HEK293 (cell line): ENCODE data around the gene BOK.

ENCODE experiments used
- CTCF ChIA-PET: fragments of 350-600 bp; formaldehyde crosslinking; extraction: SDS; loops from one replicate; lab custom pipeline; 2021; ENCODE audit warnings: antibody characterized with exemption; lab: Yijun Ruan, JAX
- POLR2A ChIA-PET: fragments of 300-600 bp; formaldehyde crosslinking; extraction: SDS; loops from one replicate; lab custom pipeline; 2020; ENCODE audit warnings: antibody characterized with exemption, inconsistent platforms; lab: Yijun Ruan, JAX
- H3K27ac ChIP-seq: fragments of 200-500 bp; sonication (Bioruptor generic); 2 replicates; pipeline ENCODE4 v1.5.1; 2014; ENCODE audit warnings: low read depth, low read length, control low read depth, inconsistent platforms; ENCODE audit errors: extremely low read depth
- H3K36me3 ChIP-seq, 2 experiments: fragments of 200-500 bp in 1 of 2; sonication (Bioruptor generic) in 1 of 2; 1 replicate in 1 of 2; 2 replicates in 1 of 2; pipeline ENCODE4 v1.5.1; 2014 to 2017; ENCODE audit warnings: inconsistent platforms in 2 of 2, low read length in 2 of 2; ENCODE audit not compliant: control insufficient read depth in 2 of 2, insufficient read depth in 1 of 2
- H3K4me1 ChIP-seq: fragments of 200-500 bp; sonication (Bioruptor generic); 2 replicates; pipeline ENCODE4 v1.5.1; 2014; ENCODE audit warnings: mild to moderate bottlenecking, low read length, inconsistent platforms; ENCODE audit not compliant: control insufficient read depth, insufficient read depth
- H3K4me3 ChIP-seq: 2 replicates; pipeline ENCODE4 v1.5.1; 2011; ENCODE audit warnings: low read depth, mild to moderate bottlenecking, control low read depth, low read length, moderate library complexity
- H3K9me3 ChIP-seq: fragments of 200-500 bp; sonication (Bioruptor generic); 2 replicates; pipeline ENCODE4 v1.5.1; 2014; ENCODE audit warnings: low read depth, low read length, inconsistent platforms; ENCODE audit not compliant: control insufficient read depth, insufficient read depth
- BCL11A ChIP-seq: fragments of 450-650 bp; formaldehyde crosslinking; IDR thresholded peaks from 2 replicates; pipeline ENCODE4 v1.5.1; 2016; ENCODE audit warnings: low read depth, missing biosample characterization, missing genetic modification characterization
- BCL11B ChIP-seq: fragments of 450-650 bp; formaldehyde crosslinking; IDR thresholded peaks from 2 replicates; pipeline ENCODE4 v1.5.1; 2016; ENCODE audit warnings: low read depth, missing biosample characterization, missing genetic modification characterization
- GLIS1 ChIP-seq: fragments of 450-650 bp; formaldehyde crosslinking; IDR thresholded peaks from 2 replicates; pipeline ENCODE4 v1.5.1; 2016; ENCODE audit warnings: missing biosample characterization, missing genetic modification characterization
- KLF1 ChIP-seq: fragments of 450-650 bp; formaldehyde crosslinking; IDR thresholded peaks from 2 replicates; pipeline ENCODE4 v1.5.1; 2016; ENCODE audit warnings: missing biosample characterization, missing genetic modification characterization
- MYNN ChIP-seq: fragments of 450-650 bp; formaldehyde crosslinking; IDR thresholded peaks from 2 replicates; pipeline ENCODE4 v1.5.1; 2016; ENCODE audit warnings: missing biosample characterization, missing genetic modification characterization, borderline replicate concordance
- ZIC2 ChIP-seq: fragments of 450-650 bp; formaldehyde crosslinking; IDR thresholded peaks from 2 replicates; pipeline ENCODE4 v1.5.1; 2016; ENCODE audit warnings: missing biosample characterization, missing genetic modification characterization
- ZNF132 ChIP-seq: fragments of 450-650 bp; formaldehyde crosslinking; IDR thresholded peaks from 2 replicates; pipeline ENCODE4 v1.5.1; 2017; ENCODE audit warnings: missing biosample characterization, missing genetic modification characterization, borderline replicate concordance
- ZNF214 ChIP-seq: fragments of 450-650 bp; formaldehyde crosslinking; IDR thresholded peaks from 2 replicates; pipeline ENCODE4 v1.5.1; 2017; ENCODE audit warnings: missing biosample characterization, mild to moderate bottlenecking, missing genetic modification characterization, borderline replicate concordance
- ZNF350 ChIP-seq: fragments of 450-650 bp; formaldehyde crosslinking; IDR thresholded peaks from 2 replicates; pipeline ENCODE4 v1.5.0; 2017; ENCODE audit warnings: missing biosample characterization, mild to moderate bottlenecking, missing genetic modification characterization
- ZNF621 ChIP-seq: fragments of 450-650 bp; formaldehyde crosslinking; IDR thresholded peaks from 2 replicates; pipeline ENCODE4 v1.5.1; 2017; ENCODE audit warnings: missing biosample characterization, missing genetic modification characterization
- TF ChIP-seq, protein P1 (sequence below): fragments of 450-650 bp; formaldehyde crosslinking; IDR thresholded peaks from 2 replicates; pipeline ENCODE4 v1.5.1; 2016; ENCODE audit warnings: missing biosample characterization, missing genetic modification characterization
- TF ChIP-seq, protein P2 (sequence below): fragments of 450-650 bp; formaldehyde crosslinking; IDR thresholded peaks from 2 replicates; pipeline ENCODE4 v1.5.1; 2016; ENCODE audit warnings: missing biosample characterization, missing genetic modification characterization
- TF ChIP-seq, protein P3 (sequence below): fragments of 450-650 bp; formaldehyde crosslinking; IDR thresholded peaks from 2 replicates; pipeline ENCODE4 v1.5.1; 2016; ENCODE audit warnings: missing biosample characterization, missing genetic modification characterization
- TF ChIP-seq, protein P4 (sequence below): fragments of 450-650 bp; formaldehyde crosslinking; IDR thresholded peaks from 2 replicates; pipeline ENCODE4 v1.5.1; 2017; ENCODE audit warnings: missing biosample characterization, missing genetic modification characterization
- TF ChIP-seq, protein P5 (sequence below): fragments of 450-650 bp; formaldehyde crosslinking; IDR thresholded peaks from 2 replicates; pipeline ENCODE4 v1.5.1; 2016; ENCODE audit warnings: missing biosample characterization, missing genetic modification characterization

The BOK gene

DNA sequence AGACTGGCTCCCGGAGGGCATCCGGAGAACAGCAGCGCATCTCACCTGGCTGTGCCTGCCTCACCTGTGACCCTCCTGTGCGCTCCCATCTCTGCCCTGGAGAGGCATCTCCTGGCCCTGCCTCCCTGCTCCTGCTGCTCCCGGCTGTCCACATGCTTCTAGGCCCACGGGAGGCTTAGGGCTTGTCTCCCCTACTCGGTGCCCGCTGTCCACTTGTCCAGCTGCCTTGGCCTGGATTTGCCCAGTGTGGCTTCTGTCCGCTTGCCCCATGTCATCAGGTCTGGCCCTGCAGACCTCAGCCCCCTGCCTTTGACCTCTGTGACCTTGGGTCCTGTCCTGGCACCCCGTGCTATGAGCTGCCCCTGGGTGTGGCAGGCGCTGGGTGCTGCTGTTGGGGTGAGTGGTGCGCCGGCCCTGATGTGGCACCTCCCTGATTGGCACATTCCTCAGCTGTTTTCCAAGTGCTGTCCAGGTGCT, 4.5 kb downstream of the BOK start:
- Histone ChIP-seq H3K9me3 (no peaks in the 10 kb centered on the region), H3K4me3 (no peak overlapping the region), H3K27ac (no peak overlapping the region), H3K36me3 (no peaks in the 10 kb centered on the region), H3K4me1 (no peaks in the 10 kb centered on the region)
- ChIA-PET CTCF (interaction anchor here (0.6 kb wide), 1 partner anchor 96 kb away, joined by 3 read pairs; no protein-coding TSS in a partner anchor), POLR2A (no interaction called here)
- 0 out of 2 replicates have a peak, but pooled peaks have one; percentile 21 for TF ChIP-seq BCL11A (tag by site-specific recombination)
- TF ChIP-seq, protein P1, sequence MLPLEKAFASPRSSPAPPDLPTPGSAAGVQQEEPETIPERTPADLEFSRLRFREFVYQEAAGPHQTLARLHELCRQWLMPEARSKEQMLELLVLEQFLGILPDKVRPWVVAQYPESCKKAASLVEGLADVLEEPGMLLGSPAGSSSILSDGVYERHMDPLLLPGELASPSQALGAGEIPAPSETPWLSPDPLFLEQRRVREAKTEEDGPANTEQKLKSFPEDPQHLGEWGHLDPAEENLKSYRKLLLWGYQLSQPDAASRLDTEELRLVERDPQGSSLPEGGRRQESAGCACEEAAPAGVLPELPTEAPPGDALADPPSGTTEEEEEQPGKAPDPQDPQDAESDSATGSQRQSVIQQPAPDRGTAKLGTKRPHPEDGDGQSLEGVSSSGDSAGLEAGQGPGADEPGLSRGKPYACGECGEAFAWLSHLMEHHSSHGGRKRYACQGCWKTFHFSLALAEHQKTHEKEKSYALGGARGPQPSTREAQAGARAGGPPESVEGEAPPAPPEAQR = no peak

DNA sequence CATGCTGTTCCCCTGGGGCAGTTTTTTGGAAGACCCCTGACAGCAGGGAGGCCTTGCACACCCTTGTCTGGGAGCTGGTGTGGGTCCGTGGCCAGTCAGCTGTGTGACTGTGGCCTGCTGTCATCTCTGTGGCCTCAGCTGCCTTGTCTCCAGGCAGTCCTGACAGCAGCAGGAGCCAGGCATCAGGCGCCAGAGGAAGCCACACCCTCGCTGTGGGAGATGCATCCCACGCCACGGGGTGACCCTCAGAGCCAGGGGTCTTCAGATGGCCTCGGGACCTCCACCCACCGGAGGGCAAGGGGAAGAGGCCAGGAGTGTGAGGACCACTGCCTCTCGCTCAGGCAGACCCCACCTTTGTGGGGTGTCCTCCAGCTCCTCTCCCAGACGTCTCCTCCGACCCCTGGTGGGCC, 5.0 kb downstream of the BOK start:
- TF ChIP-seq ZNF132 (tag by site-specific recombination) (no peak), BCL11B (tag by site-specific recombination) (no peak)
- TF ChIP-seq, protein P2, sequence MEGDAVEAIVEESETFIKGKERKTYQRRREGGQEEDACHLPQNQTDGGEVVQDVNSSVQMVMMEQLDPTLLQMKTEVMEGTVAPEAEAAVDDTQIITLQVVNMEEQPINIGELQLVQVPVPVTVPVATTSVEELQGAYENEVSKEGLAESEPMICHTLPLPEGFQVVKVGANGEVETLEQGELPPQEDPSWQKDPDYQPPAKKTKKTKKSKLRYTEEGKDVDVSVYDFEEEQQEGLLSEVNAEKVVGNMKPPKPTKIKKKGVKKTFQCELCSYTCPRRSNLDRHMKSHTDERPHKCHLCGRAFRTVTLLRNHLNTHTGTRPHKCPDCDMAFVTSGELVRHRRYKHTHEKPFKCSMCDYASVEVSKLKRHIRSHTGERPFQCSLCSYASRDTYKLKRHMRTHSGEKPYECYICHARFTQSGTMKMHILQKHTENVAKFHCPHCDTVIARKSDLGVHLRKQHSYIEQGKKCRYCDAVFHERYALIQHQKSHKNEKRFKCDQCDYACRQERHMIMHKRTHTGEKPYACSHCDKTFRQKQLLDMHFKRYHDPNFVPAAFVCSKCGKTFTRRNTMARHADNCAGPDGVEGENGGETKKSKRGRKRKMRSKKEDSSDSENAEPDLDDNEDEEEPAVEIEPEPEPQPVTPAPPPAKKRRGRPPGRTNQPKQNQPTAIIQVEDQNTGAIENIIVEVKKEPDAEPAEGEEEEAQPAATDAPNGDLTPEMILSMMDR (tag by site-specific recombination) = no peak
- TF ChIP-seq, protein P3, sequence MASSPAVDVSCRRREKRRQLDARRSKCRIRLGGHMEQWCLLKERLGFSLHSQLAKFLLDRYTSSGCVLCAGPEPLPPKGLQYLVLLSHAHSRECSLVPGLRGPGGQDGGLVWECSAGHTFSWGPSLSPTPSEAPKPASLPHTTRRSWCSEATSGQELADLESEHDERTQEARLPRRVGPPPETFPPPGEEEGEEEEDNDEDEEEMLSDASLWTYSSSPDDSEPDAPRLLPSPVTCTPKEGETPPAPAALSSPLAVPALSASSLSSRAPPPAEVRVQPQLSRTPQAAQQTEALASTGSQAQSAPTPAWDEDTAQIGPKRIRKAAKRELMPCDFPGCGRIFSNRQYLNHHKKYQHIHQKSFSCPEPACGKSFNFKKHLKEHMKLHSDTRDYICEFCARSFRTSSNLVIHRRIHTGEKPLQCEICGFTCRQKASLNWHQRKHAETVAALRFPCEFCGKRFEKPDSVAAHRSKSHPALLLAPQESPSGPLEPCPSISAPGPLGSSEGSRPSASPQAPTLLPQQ (tag by site-specific recombination) = no peak
- TF ChIP-seq, protein P4, sequence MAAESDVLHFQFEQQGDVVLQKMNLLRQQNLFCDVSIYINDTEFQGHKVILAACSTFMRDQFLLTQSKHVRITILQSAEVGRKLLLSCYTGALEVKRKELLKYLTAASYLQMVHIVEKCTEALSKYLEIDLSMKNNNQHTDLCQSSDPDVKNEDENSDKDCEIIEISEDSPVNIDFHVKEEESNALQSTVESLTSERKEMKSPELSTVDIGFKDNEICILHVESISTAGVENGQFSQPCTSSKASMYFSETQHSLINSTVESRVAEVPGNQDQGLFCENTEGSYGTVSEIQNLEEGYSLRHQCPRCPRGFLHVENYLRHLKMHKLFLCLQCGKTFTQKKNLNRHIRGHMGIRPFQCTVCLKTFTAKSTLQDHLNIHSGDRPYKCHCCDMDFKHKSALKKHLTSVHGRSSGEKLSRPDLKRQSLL (tag by site-specific recombination) = no peak
- TF ChIP-seq, protein P5, sequence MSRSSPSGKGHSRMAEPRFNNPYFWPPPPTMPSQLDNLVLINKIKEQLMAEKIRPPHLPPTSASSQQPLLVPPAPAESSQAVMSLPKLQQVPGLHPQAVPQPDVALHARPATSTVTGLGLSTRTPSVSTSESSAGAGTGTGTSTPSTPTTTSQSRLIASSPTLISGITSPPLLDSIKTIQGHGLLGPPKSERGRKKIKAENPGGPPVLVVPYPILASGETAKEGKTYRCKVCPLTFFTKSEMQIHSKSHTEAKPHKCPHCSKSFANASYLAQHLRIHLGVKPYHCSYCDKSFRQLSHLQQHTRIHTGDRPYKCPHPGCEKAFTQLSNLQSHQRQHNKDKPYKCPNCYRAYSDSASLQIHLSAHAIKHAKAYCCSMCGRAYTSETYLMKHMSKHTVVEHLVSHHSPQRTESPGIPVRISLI (tag by site-specific recombination) = no peak
- TF ChIP-seq, all 188 proteins: peak for 0
- H3K36me3 ChIP-seq = no peaks in the 10 kb centered on the region
- POLR2A ChIA-PET = no interaction called here
- H3K9me3 ChIP-seq = no peaks in the 10 kb centered on the region
- no peaks in the 10 kb centered on the region for H3K4me1 ChIP-seq
- H3K27ac ChIP-seq = no peak overlapping the region
- H3K4me3 ChIP-seq = no peak overlapping the region
- CTCF ChIA-PET = interaction anchor here (0.6 kb wide), 1 partner anchor 95 kb away, joined by 3 read pairs; no protein-coding TSS in a partner anchor

DNA sequence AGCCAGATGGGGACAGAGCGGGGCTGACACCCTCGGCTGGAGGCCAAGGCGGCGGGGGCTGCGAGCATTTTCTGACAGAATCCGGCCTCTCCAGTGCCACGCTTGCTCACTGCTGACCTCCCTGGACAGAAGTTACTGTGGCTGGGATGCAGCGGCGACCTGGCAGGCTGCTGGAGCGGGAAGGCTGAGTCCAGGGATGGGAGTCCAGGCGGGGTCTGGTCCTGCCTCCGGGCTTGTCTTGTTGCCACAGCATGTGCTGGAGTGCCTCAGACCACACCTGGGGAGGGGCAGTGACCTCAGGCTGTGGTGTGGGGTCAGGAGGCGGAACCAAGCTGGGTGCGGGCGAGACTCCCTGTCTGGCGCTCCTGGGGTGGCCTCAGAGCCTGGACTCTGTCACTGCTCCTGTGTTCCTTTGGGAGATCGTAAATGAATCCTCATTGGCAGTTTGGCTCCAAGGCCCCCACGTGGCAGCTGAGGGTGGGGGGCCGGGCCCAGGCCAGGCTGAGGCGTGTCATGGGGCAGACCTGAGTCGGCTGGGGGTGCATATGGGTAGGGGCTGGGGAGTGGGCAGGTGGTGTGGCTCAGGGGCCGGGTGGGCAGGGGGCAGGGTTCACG, 5.5 kb downstream of the BOK start:
- Histone ChIP-seq H3K4me1 (no peaks in the 10 kb centered on the region), H3K4me3 (no peak overlapping the region), H3K36me3 (no peaks in the 10 kb centered on the region), H3K9me3 (no peaks in the 10 kb centered on the region), H3K27ac (no peak overlapping the region)
- TF ChIP-seq ZNF621 = no peak
- TF ChIP-seq KLF1 (tag by site-specific recombination) = peak; percentile 71
- peak; percentile 90 for TF ChIP-seq ZIC2 (tag by site-specific recombination)
- no peak for TF ChIP-seq MYNN (tag by site-specific recombination)
- no peak for TF ChIP-seq ZNF214 (tag by site-specific recombination)
- no peak for TF ChIP-seq ZNF350 (tag by site-specific recombination)
- peak; percentile 61 for TF ChIP-seq GLIS1 (tag by site-specific recombination)
- ChIA-PET POLR2A (no interaction called here), CTCF (no interaction called here)
